Thymus (tissue), 11 donors: ENCODE measurements around the gene FNDC10. TPM values are rescaled to one million over a fixed set of nuclear protein-coding genes. Genes with fewer than 3 reads are reported as not detected.
"Not testable (repeated sequence)": the region's sequence is repeated elsewhere in the genome, so short reads cannot be mapped to it uniquely, and the experiment has no call there.

Experiments
- DNase-seq, 9 donors: peaks; one replicate each; pipeline ENCODE4 v3.0.0-alpha.2; 2013; ENCODE audit warnings: low spot score in 9 of 9, low read depth in 6 of 9, missing footprints in 1 of 9
- H3K27ac ChIP-seq, 2 donors: one replicate each; pipeline ENCODE4 v1.5.1; 2013; ENCODE audit warnings: control low read depth in 1 of 2, low read depth in 1 of 2, low read length in 1 of 2, mild to moderate bottlenecking in 1 of 2, moderate library complexity in 1 of 2
- H3K27me3 ChIP-seq, 2 donors: one replicate each; pipeline ENCODE4 v1.5.1; 2013; ENCODE audit warnings: low read length in 1 of 2; ENCODE audit not compliant: control insufficient read depth in 2 of 2, insufficient read depth in 1 of 2
- H3K36me3 ChIP-seq, 2 donors: one replicate each; pipeline ENCODE4 v1.5.1; 2013; ENCODE audit warnings: low read length in 1 of 2, mild to moderate bottlenecking in 1 of 2, moderate library complexity in 1 of 2; ENCODE audit not compliant: control insufficient read depth in 2 of 2, insufficient read depth in 2 of 2
- H3K4me1 ChIP-seq, 2 donors: one replicate each; pipeline ENCODE4 v1.5.1; 2013; ENCODE audit warnings: low read length in 2 of 2; ENCODE audit not compliant: control insufficient read depth in 2 of 2, insufficient read depth in 2 of 2
- H3K4me3 ChIP-seq, 2 donors: one replicate each; pipeline ENCODE4 v1.5.1; 2013; ENCODE audit warnings: low read length in 2 of 2, control low read depth in 1 of 2, mild to moderate bottlenecking in 1 of 2
- H3K9me3 ChIP-seq, 2 donors: one replicate each; pipeline ENCODE4 v1.5.1; 2013; ENCODE audit warnings: low read length in 1 of 2, mild to moderate bottlenecking in 1 of 2; ENCODE audit not compliant: control insufficient read depth in 2 of 2, insufficient read depth in 1 of 2
- WGBS: extraction: QIAGEN DNeasy Blood & Tissue Kit; methylation state at CpG from one replicate; pipeline ENCODE4 v1.1.7; 2013; 5-methylcytosine and 5-hydroxymethylcytosine counted together
- polyA plus RNA-seq: library from polyadenylated mRNA; stranded (reverse); fragments of 200-250 nt; gene quantifications from one replicate; pipeline ENCODE4 v1.2.3, GENCODE V29; 2013
- total RNA-seq: library from RNA; stranded (reverse); fragments of 120-200 nt; gene quantifications from one replicate; pipeline ENCODE4 v1.2.4, GENCODE V29; 2013
- donor health status: healthy.

The FNDC10 gene
- total and polyA plus RNA-seq, 2 donors = 0.24 to 0.80 TPM

- DNase-seq = no peak
- Histone ChIP-seq H3K27me3 (peaks cover 52 to 81% of the 10 kb centered on the region in 2 donors), H3K4me3 (no peak overlapping the region), H3K4me1 (peaks cover 2 to 7% of the 10 kb centered on the region in 2 donors), H3K9me3 (peaks cover 0 to 4% of the 10 kb centered on the region in 2 donors), H3K27ac (no peak overlapping the region), H3K36me3 (no peaks in the 10 kb centered on the region)
- WGBS = 47% methylated on average over 14 of the region's 16 CpGs
These were observed 2.5 kb downstream of the FNDC10 start for GRCh38 chr1:1597275-1597930.

- Histone ChIP-seq H3K4me1 (peaks cover 2 to 7% of the 10 kb centered on the region in 2 donors), H3K36me3 (no peaks in the 10 kb centered on the region), H3K27me3 (peaks cover 47 to 73% of the 10 kb centered on the region in 2 donors), H3K27ac (no peak overlapping the region), H3K9me3 (peaks cover 0 to 4% of the 10 kb centered on the region in 2 donors), H3K4me3 (no peak overlapping the region)
- WGBS = 57% methylated on average over 12 of the region's 12 CpGs
- no peak for DNase-seq
These were observed 3.3 kb downstream of the FNDC10 start for GRCh38 chr1:1596493-1597274.

- not testable (repeated sequence) for H3K27ac ChIP-seq, H3K9me3 ChIP-seq, DNase-seq, H3K4me1 ChIP-seq, H3K36me3 ChIP-seq, H3K4me3 ChIP-seq
- H3K27me3 ChIP-seq = peaks cover 34 to 60% of the 10 kb centered on the region in 2 donors
- 90% methylated on average over 2 of the region's 2 CpGs for WGBS
These were observed 4.6 kb downstream of the FNDC10 start for GRCh38 chr1:1595341-1595740.

GRCh38 chr1:1594602-1595260 is 5.2 kb downstream of the FNDC10 start:
- Histone ChIP-seq H3K36me3 (no peaks in the 10 kb centered on the region), H3K27me3 (peaks cover 28 to 58% of the 10 kb centered on the region in 2 donors), H3K27ac (no peak overlapping the region), H3K4me3 (no peak overlapping the region), H3K9me3 (no peaks in the 10 kb centered on the region), H3K4me1 (peaks cover 0 to 6% of the 10 kb centered on the region in 2 donors)
- no peak for DNase-seq
- 84% methylated on average over 10 of the region's 10 CpGs for WGBS

GRCh38 chr1:1593834-1594601 is 5.9 kb downstream of the FNDC10 start:
- WGBS = 93% methylated on average over 24 of the region's 24 CpGs
- no peak for DNase-seq
- no peak overlapping the region for H3K4me3 ChIP-seq
- H3K27me3 ChIP-seq = peaks cover 21 to 55% of the 10 kb centered on the region in 2 donors
- no peak overlapping the region for H3K27ac ChIP-seq
- no peaks in the 10 kb centered on the region for H3K9me3 ChIP-seq
- no peaks in the 10 kb centered on the region for H3K4me1 ChIP-seq
- no peaks in the 10 kb centered on the region for H3K36me3 ChIP-seq

- Histone ChIP-seq H3K4me1 (no peaks in the 10 kb centered on the region), H3K27me3 (peaks cover 0 to 38% of the 10 kb centered on the region in 2 donors), H3K4me3 (no peak overlapping the region), H3K27ac (no peak overlapping the region), H3K9me3 (no peaks in the 10 kb centered on the region), H3K36me3 (no peaks in the 10 kb centered on the region)
- 96% methylated on average over 13 of the region's 13 CpGs for WGBS
- no peak for DNase-seq
These were observed 8.5 kb downstream of the FNDC10 start for GRCh38 chr1:1591452-1591851.

- Histone ChIP-seq H3K36me3 (no peaks in the 10 kb centered on the region), H3K27me3 (peaks cover 2 to 59% of the 10 kb centered on the region in 2 donors), H3K4me3 (no peak overlapping the region), H3K4me1 (no peaks in the 10 kb centered on the region), H3K9me3 (no peaks in the 10 kb centered on the region), H3K27ac (no peak overlapping the region)
- WGBS = 91% methylated on average over 23 of the region's 23 CpGs
- no peak for DNase-seq
These were observed 16.5 kb downstream of the FNDC10 start for GRCh38 chr1:1583347-1584010.

DNA sequence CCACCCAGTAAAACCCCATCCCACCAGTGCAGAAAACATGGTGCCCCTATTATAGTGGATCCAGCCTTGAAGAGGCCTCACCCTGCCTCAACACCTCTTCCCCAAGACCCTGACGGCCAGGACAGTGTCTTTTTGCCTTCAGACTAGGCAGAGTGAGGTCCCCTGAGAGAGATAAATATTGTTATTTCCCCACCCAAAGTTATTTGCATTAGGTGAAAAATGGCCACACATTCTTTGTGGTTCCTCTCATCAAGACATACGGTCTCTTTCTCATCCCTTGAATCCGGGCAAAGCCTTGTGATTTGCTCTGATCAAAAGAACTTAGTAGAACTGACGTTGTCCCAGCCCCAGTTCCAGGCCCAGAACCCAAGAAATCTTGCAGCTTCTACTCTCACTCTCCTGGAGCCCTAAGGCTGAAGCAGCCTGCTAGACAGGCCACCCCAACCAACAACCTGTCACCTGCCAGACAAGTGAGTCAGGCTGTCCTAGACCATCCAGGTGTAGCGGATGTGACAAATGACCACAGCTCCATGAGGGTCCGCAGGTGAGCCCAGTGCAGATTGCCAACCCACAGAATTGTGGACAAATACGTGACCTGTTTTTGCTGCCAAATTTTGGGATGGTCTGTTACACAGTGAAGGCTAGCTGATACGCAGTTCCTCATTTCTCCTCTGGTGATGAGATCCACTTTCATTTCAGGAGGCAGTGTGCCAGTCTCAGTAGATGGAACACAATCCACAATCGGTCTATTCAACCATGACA is 17.2 kb downstream of the FNDC10 start:
- 85% methylated on average over 9 of the region's 9 CpGs for WGBS

More for the DNA sequence above, 17.2 kb downstream of the FNDC10 start:
- H3K4me3 ChIP-seq = no peak overlapping the region
- H3K27ac ChIP-seq = no peak overlapping the region
- H3K9me3 ChIP-seq = no peaks in the 10 kb centered on the region
- DNase-seq = no peak
- H3K36me3 ChIP-seq = no peaks in the 10 kb centered on the region
- H3K4me1 ChIP-seq = no peaks in the 10 kb centered on the region
- peaks cover 2 to 66% of the 10 kb centered on the region in 2 donors for H3K27me3 ChIP-seq
